ENCODE measurements around the gene THAP5.

GRCh38 chr7:108592646-108593201 lies 23.2 kb upstream of the THAP5 start:
- no peak for TF ChIP-seq CTCF (IDR thresholded peaks at IDR 0.05)
- TF ChIP-seq ZSCAN18 (CRISPR knock-in tag; IDR thresholded peaks at IDR 0.05) = no peak
